Spleen (tissue), 7 donors: ENCODE results near the gene RNF130.

Source experiments
- POLR2A ChIP-seq, 3 donors: fragments of 450-650 bp; IDR thresholded peaks; one replicate each; pipeline ENCODE4 v1.5.1; 2017; ENCODE audit warnings: antibody characterized with exemption in 3 of 3, mild to moderate bottlenecking in 1 of 3
- POLR2AphosphoS5 ChIP-seq, 3 donors: sonication (generic); formaldehyde crosslinking; IDR thresholded peaks; one replicate each; pipeline ENCODE4 v1.5.1; 2017; ENCODE audit warnings: antibody characterized with exemption in 3 of 3
- TF ChIP-seq, protein P1 (sequence below), 11 experiments: fragments of 200-600 bp in 7 of 11; fragments of 450-650 bp in 4 of 11; sonication (generic) in 4 of 11; IDR thresholded peaks in 8 of 11; conservative IDR thresholded peaks in 3 of 11; 1 replicate in 7 of 11; 2 replicates in 4 of 11; pipeline versions ENCODE4 v1.4.0 to v1.8.0; 2016 to 2021; ENCODE audit warnings: antibody characterized with exemption in 11 of 11, inconsistent platforms in 4 of 11, mild to moderate bottlenecking in 1 of 11
- donor health status: DM: no; HTN: no; CAD: no; lungs with moderate emphysema.
- donor health status: DM: no; HTN: no; CAD: no.
- donor health status: DM: no; HTN: no; CAD: no.

DNA sequence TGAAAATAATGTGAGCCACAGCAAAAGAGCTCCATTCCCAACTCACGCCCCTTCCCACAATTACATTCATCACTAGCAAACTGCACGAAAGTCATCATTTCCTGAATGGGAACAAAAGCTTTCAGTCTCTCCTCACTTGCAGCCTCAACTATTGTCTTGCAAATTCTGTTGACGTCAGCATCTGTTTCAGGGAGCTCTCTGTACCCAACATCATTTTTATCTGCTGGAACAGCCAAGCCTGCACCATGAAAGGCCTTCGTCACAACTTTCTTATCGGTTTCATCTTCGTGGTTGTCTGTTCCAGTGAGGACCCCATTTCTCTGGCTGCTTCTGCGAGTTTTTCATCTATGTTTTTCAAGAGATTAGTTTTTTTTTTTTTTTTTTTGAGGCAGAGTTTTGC lies 14.3 kb upstream of the RNF130 start:
- TF ChIP-seq, protein P1, sequence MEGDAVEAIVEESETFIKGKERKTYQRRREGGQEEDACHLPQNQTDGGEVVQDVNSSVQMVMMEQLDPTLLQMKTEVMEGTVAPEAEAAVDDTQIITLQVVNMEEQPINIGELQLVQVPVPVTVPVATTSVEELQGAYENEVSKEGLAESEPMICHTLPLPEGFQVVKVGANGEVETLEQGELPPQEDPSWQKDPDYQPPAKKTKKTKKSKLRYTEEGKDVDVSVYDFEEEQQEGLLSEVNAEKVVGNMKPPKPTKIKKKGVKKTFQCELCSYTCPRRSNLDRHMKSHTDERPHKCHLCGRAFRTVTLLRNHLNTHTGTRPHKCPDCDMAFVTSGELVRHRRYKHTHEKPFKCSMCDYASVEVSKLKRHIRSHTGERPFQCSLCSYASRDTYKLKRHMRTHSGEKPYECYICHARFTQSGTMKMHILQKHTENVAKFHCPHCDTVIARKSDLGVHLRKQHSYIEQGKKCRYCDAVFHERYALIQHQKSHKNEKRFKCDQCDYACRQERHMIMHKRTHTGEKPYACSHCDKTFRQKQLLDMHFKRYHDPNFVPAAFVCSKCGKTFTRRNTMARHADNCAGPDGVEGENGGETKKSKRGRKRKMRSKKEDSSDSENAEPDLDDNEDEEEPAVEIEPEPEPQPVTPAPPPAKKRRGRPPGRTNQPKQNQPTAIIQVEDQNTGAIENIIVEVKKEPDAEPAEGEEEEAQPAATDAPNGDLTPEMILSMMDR (IDR thresholded peaks at IDR 0.05 in 8 of 11, conservative IDR thresholded peaks at IDR 0.05 in 3 of 11): no peak
- TF ChIP-seq POLR2A (IDR thresholded peaks at IDR 0.05) (no peak), POLR2AphosphoS5 (IDR thresholded peaks at IDR 0.05) (no peak)
